Breast epithelium (tissue), 3 donors: ENCODE results near the gene SLC39A11.

ENCODE experiments used
- POLR2A ChIP-seq: fragments of 450-650 bp; IDR thresholded peaks from one replicate; pipeline ENCODE4 v1.6.1; 2016; ENCODE audit warnings: antibody characterized with exemption, mild to moderate bottlenecking, moderate library complexity
- POLR2AphosphoS5 ChIP-seq, 3 donors: sonication (generic); formaldehyde crosslinking; IDR thresholded peaks; one replicate each; pipeline ENCODE4 v1.6.1; 2017; ENCODE audit warnings: antibody characterized with exemption in 3 of 3

GRCh38 chr17:73118139-73118538, 25.7 kb upstream of the SLC39A11 start:
- TF ChIP-seq POLR2A (no peak), POLR2AphosphoS5 (IDR thresholded peaks at IDR 0.05) (peak in 1 of 3 donors; percentile 29)
